ENCODE measurements around the gene CACNA1S.

CACNA1S gene

GRCh38 chr1:201127755-201128455 is 15.7 kb upstream of the CACNA1S start:
- H3K36me3 ChIP-seq = peaks cover 0 to 5% (median 0%) of the 10 kb centered on the region in 11 experiments; a peak in 2 of 22 replicates
- H3K4me1 ChIP-seq = peaks cover 22 to 92% (median 77%) of the 10 kb centered on the region in 10 experiments
- peak overlapping the region in 9 of 11 experiments; percentile 10 to 78 (median 57); a peak in 15 of 22 replicates for H3K9ac ChIP-seq
- TF ChIP-seq Cebpa-rat (IDR thresholded peaks at IDR 0.05) = no peak
- no peaks in the 10 kb centered on the region for H3K27me3 ChIP-seq
- no peaks in the 10 kb centered on the region for H3K9me3 ChIP-seq (replicated peaks in 1 of 11)
- H3K4me3 ChIP-seq = peak overlapping the region in 2 of 10 experiments; percentile 20 to 31; a peak in 3 of 20 replicates
- H4K20me1 ChIP-seq = 0 out of 22 replicates have a peak, but pooled peaks cover 0 to 5% (median 0%) of the 10 kb centered on the region in 11 experiments
- peak overlapping the region; percentile 54 to 96 (median 83) for H3K4me2 ChIP-seq
- peak overlapping the region in 9 of 11 experiments; percentile 24 to 85 (median 68); a peak in 16 of 22 replicates for H3K27ac ChIP-seq

- peak within 1 kb of the TSS in 8 of 11 experiments; percentile 24 to 85 (median 70); a peak in 15 of 22 replicates for H3K27ac ChIP-seq
- no peak within 1 kb of the TSS for H3K4me3 ChIP-seq
- TF ChIP-seq Cebpa-rat (IDR thresholded peaks at IDR 0.05) = no peak
- H3K36me3 ChIP-seq = peaks cover 0 to 2% (median 0%) of the 10 kb centered on the region in 11 experiments; a peak in 1 of 22 replicates
- peaks cover 22 to 89% (median 77%) of the 10 kb centered on the region in 10 experiments for H3K4me1 ChIP-seq
- H3K9me3 ChIP-seq (replicated peaks in 1 of 11) = no peaks in the 10 kb centered on the region
- H3K4me2 ChIP-seq = peak within 1 kb of the TSS; percentile 54 to 96 (median 83)
- 0 out of 22 replicates have a peak, but pooled peaks cover 0 to 3% (median 0%) of the 10 kb centered on the region in 11 experiments for H4K20me1 ChIP-seq
- H3K27me3 ChIP-seq = no peaks in the 10 kb centered on the region
- H3K9ac ChIP-seq = peak within 1 kb of the TSS in 7 of 11 experiments; percentile 39 to 78 (median 69); a peak in 12 of 22 replicates
Measured at GRCh38 chr1:201126832-201127754, 14.9 kb upstream of the CACNA1S start, which contains the start of gene ASCL5. Gene ASCL5 (minus strand): TSS chr1:201127184. CDS start chr1:201115372, 11,812 bp downstream.

GRCh38 chr1:201126463-201126831 is 14.2 kb upstream of the CACNA1S start:
- Histone ChIP-seq H3K4me1 (peaks cover 22 to 89% (median 77%) of the 10 kb centered on the region in 10 experiments), H3K27ac (peak overlapping the region in 4 of 11 experiments; percentile 11 to 85 (median 84); a peak in 5 of 22 replicates), H3K4me2 (peak overlapping the region in 9 of 11 experiments; percentile 9 to 96 (median 83); a peak in 13 of 22 replicates), H3K9ac (no peak overlapping the region), H3K9me3 (replicated peaks in 1 of 11) (no peaks in the 10 kb centered on the region), H3K36me3 (no peaks in the 10 kb centered on the region), H4K20me1 (no peaks in the 10 kb centered on the region), H3K27me3 (no peaks in the 10 kb centered on the region), H3K4me3 (no peak overlapping the region)
- no peak for TF ChIP-seq Cebpa-rat (IDR thresholded peaks at IDR 0.05)

- Histone ChIP-seq H3K36me3 (no peaks in the 10 kb centered on the region), H3K4me3 (no peak overlapping the region), H3K9me3 (replicated peaks in 1 of 11) (no peaks in the 10 kb centered on the region), H3K27me3 (no peaks in the 10 kb centered on the region), H3K4me1 (peaks cover 22 to 92% (median 82%) of the 10 kb centered on the region in 10 experiments), H3K4me2 (peak overlapping the region in 8 of 11 experiments; percentile 26 to 96 (median 60); a peak in 15 of 22 replicates), H4K20me1 (no peaks in the 10 kb centered on the region), H3K27ac (no peak overlapping the region), H3K9ac (no peak overlapping the region)
- TF ChIP-seq Cebpa-rat (IDR thresholded peaks at IDR 0.05) = no peak
Measured at GRCh38 chr1:201125800-201126199, 13.6 kb upstream of the CACNA1S start.

- Histone ChIP-seq H3K4me2 (peak overlapping the region; percentile 0 to 96 (median 49); a peak in 18 of 22 replicates), H3K27me3 (no peaks in the 10 kb centered on the region), H3K27ac (no peak overlapping the region), H3K36me3 (no peaks in the 10 kb centered on the region), H4K20me1 (no peaks in the 10 kb centered on the region), H3K9me3 (replicated peaks in 1 of 11) (no peaks in the 10 kb centered on the region), H3K4me3 (no peak overlapping the region), H3K4me1 (peaks cover 26 to 95% (median 87%) of the 10 kb centered on the region in 10 experiments), H3K9ac (no peak overlapping the region)
- TF ChIP-seq Cebpa-rat (IDR thresholded peaks at IDR 0.05) = no peak
Measured at GRCh38 chr1:201125019-201125418, 12.8 kb upstream of the CACNA1S start.

GRCh38 chr1:201123866-201124265 is 11.6 kb upstream of the CACNA1S start:
- Histone ChIP-seq H3K4me2 (peak overlapping the region in 8 of 11 experiments; percentile 26 to 96 (median 60); a peak in 13 of 22 replicates), H3K27ac (no peak overlapping the region), H4K20me1 (no peaks in the 10 kb centered on the region), H3K27me3 (no peaks in the 10 kb centered on the region), H3K4me1 (peaks cover 30 to 95% (median 87%) of the 10 kb centered on the region in 10 experiments), H3K9me3 (replicated peaks in 1 of 11) (no peaks in the 10 kb centered on the region), H3K4me3 (no peak overlapping the region), H3K36me3 (no peaks in the 10 kb centered on the region), H3K9ac (no peak overlapping the region)
- no peak for TF ChIP-seq Cebpa-rat (IDR thresholded peaks at IDR 0.05)

- Histone ChIP-seq H3K36me3 (no peaks in the 10 kb centered on the region), H4K20me1 (no peaks in the 10 kb centered on the region), H3K27me3 (no peaks in the 10 kb centered on the region), H3K9ac (peak overlapping the region in 2 of 11 experiments; percentile 34 to 45; a peak in 2 of 22 replicates), H3K4me2 (peak overlapping the region in 8 of 11 experiments; percentile 18 to 84 (median 61); a peak in 14 of 22 replicates), H3K4me3 (no peak overlapping the region), H3K9me3 (replicated peaks in 1 of 11) (no peaks in the 10 kb centered on the region), H3K4me1 (peaks cover 17 to 90% (median 76%) of the 10 kb centered on the region in 10 experiments), H3K27ac (peak overlapping the region in 3 of 11 experiments; percentile 34 to 64 (median 57); a peak in 4 of 22 replicates)
- TF ChIP-seq Cebpa-rat (IDR thresholded peaks at IDR 0.05) = no peak
Measured at GRCh38 chr1:201122321-201122957, 10.2 kb upstream of the CACNA1S start.

All from BLaER1 treated with 17β-estradiol and CSF1 and Interleukin-3, amounts not matched to agents 10 nM and 100 nM (cell line).